H9 (cell line): ENCODE measurements around the gene SERPIND1. TPM values are rescaled to one million over a fixed set of nuclear protein-coding genes. Genes with fewer than 3 reads are reported as not detected.

Experiments
- DNase-seq: peaks from one replicate; pipeline ENCODE4 v3.0.0-alpha.2; 2017
- H2AFZ ChIP-seq: one replicate; pipeline ENCODE4 v1.6.1; 2013; ENCODE audit warnings: mild to moderate bottlenecking, low read length, control low read depth, moderate library complexity
- H2AK5ac ChIP-seq: 2 replicates; pipeline ENCODE4 v1.6.1; 2013; ENCODE audit warnings: low read length, control low read depth, mixed read lengths; ENCODE audit not compliant: insufficient read length
- H2BK120ac ChIP-seq: one replicate; pipeline ENCODE4 v1.6.1; 2013; ENCODE audit warnings: low read depth, mild to moderate bottlenecking, low read length, control low read depth, inconsistent platforms; ENCODE audit not compliant: poor library complexity, severe bottlenecking
- H2BK12ac ChIP-seq: 2 replicates; pipeline ENCODE4 v1.6.1; 2013; ENCODE audit warnings: low read length, control low read depth, mixed read lengths, low read depth; ENCODE audit not compliant: insufficient read length
- H2BK15ac ChIP-seq: 2 replicates; pipeline ENCODE4 v1.6.1; 2013; ENCODE audit warnings: low read depth, low read length, control low read depth
- H2BK20ac ChIP-seq: one replicate; pipeline ENCODE4 v1.6.1; 2013; ENCODE audit warnings: low read depth, mild to moderate bottlenecking, low read length, control low read depth, inconsistent platforms; ENCODE audit not compliant: poor library complexity, severe bottlenecking
- H2BK5ac ChIP-seq: 2 replicates; pipeline ENCODE4 v1.6.1; 2013; ENCODE audit warnings: low read length, control low read depth, mixed read lengths; ENCODE audit not compliant: insufficient read length
- H3K14ac ChIP-seq: 2 replicates; pipeline ENCODE4 v1.6.1; 2013; ENCODE audit warnings: low read length, control low read depth; ENCODE audit not compliant: insufficient read depth
- H3K18ac ChIP-seq: 2 replicates; pipeline ENCODE4 v1.6.1; 2013; ENCODE audit warnings: low read depth, mild to moderate bottlenecking, mixed read lengths, low read length, control low read depth; ENCODE audit not compliant: insufficient read length
- H3K23ac ChIP-seq: 2 replicates; pipeline ENCODE4 v1.6.1; 2013; ENCODE audit warnings: low read length, control low read depth, mixed read lengths, low read depth; ENCODE audit not compliant: insufficient read length
- H3K23me2 ChIP-seq: 2 replicates; pipeline ENCODE4 v1.6.1; 2013; ENCODE audit warnings: low read depth, mild to moderate bottlenecking, mixed read lengths, low read length, control low read depth; ENCODE audit not compliant: insufficient read length, poor library complexity, severe bottlenecking
- H3K27ac ChIP-seq: 2 replicates; pipeline ENCODE4 v1.5.1; 2013; ENCODE audit warnings: low read length, control low read depth, mixed read lengths, low read depth; ENCODE audit not compliant: insufficient read length
- H3K27me3 ChIP-seq: 2 replicates; pipeline ENCODE4 v1.6.1; 2013; ENCODE audit warnings: low read length, control low read depth, inconsistent platforms; ENCODE audit not compliant: insufficient read depth
- H3K4ac ChIP-seq: 2 replicates; pipeline ENCODE4 v1.6.1; 2013; ENCODE audit warnings: low read depth, mild to moderate bottlenecking, control low read depth, inconsistent platforms, low read length, moderate library complexity
- H3K4me1 ChIP-seq: 2 replicates; pipeline ENCODE4 v1.6.1; 2013; ENCODE audit warnings: low read length, control low read depth, inconsistent platforms; ENCODE audit not compliant: insufficient read depth
- H3K4me2 ChIP-seq: 2 replicates; pipeline ENCODE4 v1.6.1; 2013; ENCODE audit warnings: low read length, control low read depth, mixed read lengths; ENCODE audit not compliant: insufficient read length, insufficient read depth
- H3K56ac ChIP-seq: 2 replicates; pipeline ENCODE4 v1.6.1; 2013; ENCODE audit warnings: low read depth, mild to moderate bottlenecking, mixed read lengths, low read length, control low read depth; ENCODE audit not compliant: insufficient read length
- H3K79me1 ChIP-seq: 2 replicates; pipeline ENCODE4 v1.6.1; 2013; ENCODE audit warnings: low read depth, mild to moderate bottlenecking, moderate library complexity, low read length, control low read depth, inconsistent platforms; ENCODE audit not compliant: insufficient read depth, poor library complexity, severe bottlenecking
- H3K79me2 ChIP-seq: 2 replicates; pipeline ENCODE4 v1.6.1; 2013; ENCODE audit warnings: low read length, control low read depth, inconsistent platforms; ENCODE audit not compliant: insufficient read depth
- H3K9ac ChIP-seq: 2 replicates; pipeline ENCODE4 v1.6.1; 2013; ENCODE audit warnings: low read length, control low read depth, mixed read lengths; ENCODE audit not compliant: insufficient read length; ENCODE audit errors: extremely low read depth
- H3K9me3 ChIP-seq: one replicate; pipeline ENCODE4 v1.6.1; 2013; ENCODE audit warnings: low read depth, low read length, inconsistent platforms; ENCODE audit not compliant: control insufficient read depth
- H3T11ph ChIP-seq: one replicate; pipeline ENCODE4 v1.6.1; 2013; ENCODE audit warnings: mild to moderate bottlenecking, low read length, control low read depth, inconsistent platforms
- H4K20me1 ChIP-seq: one replicate; pipeline ENCODE4 v1.6.1; 2013; ENCODE audit not compliant: control insufficient read depth, insufficient read length, insufficient read depth
- H4K5ac ChIP-seq: 2 replicates; pipeline ENCODE4 v1.6.1; 2013; ENCODE audit warnings: low read depth, mild to moderate bottlenecking, mixed read lengths, low read length, control low read depth; ENCODE audit not compliant: insufficient read length
- H4K8ac ChIP-seq: replicated peaks from 2 replicates; pipeline ENCODE4 v1.6.1; 2013; ENCODE audit warnings: low read length, control low read depth, mixed read lengths, low read depth; ENCODE audit not compliant: insufficient read length
- H4K91ac ChIP-seq: 2 replicates; pipeline ENCODE4 v1.6.1; 2013; ENCODE audit warnings: low read depth, mild to moderate bottlenecking, moderate library complexity, mixed read lengths, low read length, control low read depth; ENCODE audit not compliant: insufficient read length
- H3K27ac Mint-ChIP-seq, 3 experiments: 2 replicates in 2 of 3; 3 replicates in 1 of 3; pipeline ENCODE4 v1.8.0; 2020 to 2021; ENCODE audit warnings: mixed read lengths in 3 of 3, mild to moderate bottlenecking in 1 of 3, moderate library complexity in 1 of 3
- H3K27me3 Mint-ChIP-seq: 2 replicates; pipeline ENCODE4 v1.8.0; 2021; ENCODE audit warnings: low read depth, mild to moderate bottlenecking, moderate library complexity, mixed read lengths
- H3K36me3 Mint-ChIP-seq, 3 experiments: 2 replicates in 2 of 3; 3 replicates in 1 of 3; pipeline ENCODE4 v1.8.0; 2020 to 2021; ENCODE audit warnings: low read depth in 3 of 3, mixed read lengths in 3 of 3; ENCODE audit not compliant: insufficient read depth in 1 of 3
- H3K4me1 Mint-ChIP-seq, 2 experiments: 2 replicates each; pipeline ENCODE4 v1.8.0; 2020; ENCODE audit warnings: mixed read lengths in 2 of 2
- H3K4me3 Mint-ChIP-seq, 2 experiments: 2 replicates in 1 of 2; 3 replicates in 1 of 2; pipeline ENCODE4 v1.8.0; 2020 to 2021; ENCODE audit warnings: mild to moderate bottlenecking in 2 of 2, mixed read lengths in 2 of 2, moderate library complexity in 1 of 2
- H3K9me3 Mint-ChIP-seq, 2 experiments: 2 replicates in 1 of 2; 3 replicates in 1 of 2; pipeline ENCODE4 v1.8.0; 2020; ENCODE audit warnings: mild to moderate bottlenecking in 2 of 2, mixed read lengths in 2 of 2, moderate library complexity in 1 of 2
- CTCF ChIP-seq: fragments of 200-600 bp; sonication (generic); conservative IDR thresholded peaks from 3 replicates; pipeline ENCODE4 v1.8.0; 2021; ENCODE audit warnings: antibody characterized with exemption, mild to moderate bottlenecking
- WGBS: extraction: QIAGEN DNeasy Blood & Tissue Kit; methylation state at CpG from one replicate; pipeline ENCODE4 v1.1.7; 2013; ENCODE audit warnings: missing lambda C conversion rate, low lambda C conversion rate, mixed read lengths; ENCODE audit not compliant: insufficient read length; ENCODE audit errors: extremely low coverage; 5-methylcytosine and 5-hydroxymethylcytosine counted together
- total RNA-seq: library from RNA; stranded (reverse); gene quantifications from 2 replicates; pipeline ENCODE4 v1.2.1, GENCODE V29; 2021

Gene SERPIND1
- total RNA-seq, 1 experiment from 2014 or later: not detected

DNA sequence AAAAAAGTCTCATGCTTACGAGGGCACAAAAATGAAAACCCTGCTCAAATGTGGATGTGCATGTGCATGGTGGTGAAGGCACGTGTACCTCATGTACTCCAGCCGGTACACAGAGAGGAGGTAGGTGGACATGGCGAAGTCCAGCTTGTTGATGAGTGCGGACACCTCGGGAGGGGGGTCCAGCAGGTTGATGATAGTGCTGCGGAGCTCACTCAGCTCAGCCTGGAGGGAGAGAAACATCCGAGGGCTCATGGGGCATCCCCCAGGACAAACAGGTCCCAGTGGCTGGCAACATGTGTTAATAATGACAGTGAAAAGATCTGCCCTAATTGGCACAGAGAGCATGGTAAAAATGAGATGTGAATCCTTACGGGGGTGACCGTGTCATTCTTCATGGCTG, 9.2 kb upstream of the SERPIND1 start:
- Histone ChIP-seq H3K9ac (no peak overlapping the region), H2AK5ac (no peak overlapping the region), H3K4me1 (no peaks in the 10 kb centered on the region), H2AFZ (no peak overlapping the region), H3K23me2 (no peaks in the 10 kb centered on the region), H3K27me3 (no peaks in the 10 kb centered on the region), H2BK12ac (no peak overlapping the region), H3T11ph (no peak overlapping the region), H4K20me1 (no peaks in the 10 kb centered on the region), H3K4ac (no peak overlapping the region), H3K14ac (no peak overlapping the region), H2BK5ac (no peak overlapping the region), H3K79me1 (no peaks in the 10 kb centered on the region), H4K8ac (no peak overlapping the region), H3K23ac (no peak overlapping the region), H3K56ac (no peak overlapping the region), H3K27ac (no peak overlapping the region), H4K91ac (no peak overlapping the region), H3K9me3 (no peaks in the 10 kb centered on the region), H2BK120ac (no peak overlapping the region), H4K5ac (no peak overlapping the region), H3K18ac (no peak overlapping the region), H2BK20ac (no peak overlapping the region), H2BK15ac (no peak overlapping the region), H3K4me2 (no peak overlapping the region), H3K79me2 (no peaks in the 10 kb centered on the region)
- WGBS: no CpG with 5 or more reads among the region's 10 CpGs
- DNase-seq: no peak
- Mint-ChIP-seq H3K27me3 (no peaks in the 10 kb centered on the region), H3K27ac (no peak overlapping the region), H3K36me3 (peaks cover 6 to 34% (median 10%) of the 10 kb centered on the region in 3 experiments; a peak in 6 of 7 replicates), H3K4me3 (no peak overlapping the region), H3K4me1 (no peaks in the 10 kb centered on the region), H3K9me3 (no peaks in the 10 kb centered on the region)
- TF ChIP-seq CTCF: no peak
